ENCODE results near the gene TFPI2.
A peak's percentile ranks its signal among the peaks of the same experiment; 100 is the strongest.
"Not testable (repeated sequence)": the region's sequence is repeated elsewhere in the genome, so short reads cannot be mapped to it uniquely, and the experiment has no call there.

The TFPI2 gene, protein sequence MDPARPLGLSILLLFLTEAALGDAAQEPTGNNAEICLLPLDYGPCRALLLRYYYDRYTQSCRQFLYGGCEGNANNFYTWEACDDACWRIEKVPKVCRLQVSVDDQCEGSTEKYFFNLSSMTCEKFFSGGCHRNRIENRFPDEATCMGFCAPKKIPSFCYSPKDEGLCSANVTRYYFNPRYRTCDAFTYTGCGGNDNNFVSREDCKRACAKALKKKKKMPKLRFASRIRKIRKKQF

GRCh38 chr7:93890464-93891068 is at the start of gene TFPI2:
TFPI2 (minus strand) TSS chr7:93890753; CDS start chr7:93890678, 75 bp downstream.
- DNase-seq: no peak

DNA sequence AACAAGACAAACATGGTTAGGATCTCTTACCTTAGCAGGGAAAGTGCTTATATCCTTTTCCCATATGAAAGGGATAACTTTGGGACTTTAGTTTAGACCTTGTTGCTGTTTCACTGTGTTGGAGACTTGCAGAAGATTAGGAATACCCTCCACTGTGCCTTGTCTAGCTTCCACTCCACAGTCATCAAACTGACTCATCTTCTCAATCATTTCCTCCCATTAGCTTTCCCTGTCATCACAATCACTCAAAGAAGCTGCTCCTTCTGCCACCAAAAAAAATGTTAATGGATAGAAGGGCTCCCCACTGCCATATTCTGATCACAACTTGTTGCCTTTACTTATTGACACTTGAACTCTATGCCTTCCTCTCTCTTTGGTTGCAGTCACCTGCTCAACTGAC is 47.7 kb upstream of the TFPI2 start:
- DNase-seq: peak in 1 of 2 donors; percentile 69

- DNase-seq: no peak
Measured at GRCh38 chr7:93937818-93938217, 47.3 kb upstream of the TFPI2 start.

DNA sequence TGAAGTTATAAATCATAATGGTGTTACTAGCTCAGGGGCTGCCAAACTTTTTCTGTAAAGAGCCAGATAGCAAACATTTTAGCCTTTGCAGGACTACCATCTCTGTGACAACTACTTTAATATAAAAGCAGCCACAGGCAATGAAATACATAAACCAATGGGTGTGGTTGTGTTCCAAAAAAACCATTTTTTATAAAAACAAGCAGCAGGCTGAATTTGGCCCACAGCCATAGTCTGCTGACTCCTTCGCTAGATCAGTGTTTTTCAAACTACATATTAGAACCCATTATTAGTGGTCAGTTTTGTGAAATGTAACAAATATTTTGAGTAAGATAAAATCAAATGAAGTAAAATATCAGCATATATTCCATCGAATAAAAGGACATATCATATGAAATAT is 44.5 kb upstream of the TFPI2 start:
- no peak for DNase-seq

GRCh38 chr7:93933156-93933555 is 42.6 kb upstream of the TFPI2 start:
- no peak for DNase-seq

DNA sequence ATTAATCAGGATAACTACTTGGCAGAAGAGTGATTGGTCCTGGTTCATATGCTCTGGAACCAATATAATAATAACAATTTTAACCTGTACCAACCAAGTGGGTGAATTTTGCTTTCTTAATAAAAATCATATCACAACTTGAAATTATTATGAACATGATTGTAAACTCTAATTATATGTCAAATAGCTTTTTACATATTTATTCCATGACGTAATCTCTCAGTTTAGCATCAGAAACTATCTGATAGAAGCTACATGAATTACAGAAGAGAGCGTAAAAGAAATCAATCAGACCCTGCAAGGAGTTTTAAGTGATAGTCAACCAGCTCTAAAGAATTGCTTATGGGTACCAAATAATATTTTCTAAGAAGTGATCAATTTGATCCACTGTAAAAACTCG is 41.1 kb upstream of the TFPI2 start:
- no peak for DNase-seq

DNA sequence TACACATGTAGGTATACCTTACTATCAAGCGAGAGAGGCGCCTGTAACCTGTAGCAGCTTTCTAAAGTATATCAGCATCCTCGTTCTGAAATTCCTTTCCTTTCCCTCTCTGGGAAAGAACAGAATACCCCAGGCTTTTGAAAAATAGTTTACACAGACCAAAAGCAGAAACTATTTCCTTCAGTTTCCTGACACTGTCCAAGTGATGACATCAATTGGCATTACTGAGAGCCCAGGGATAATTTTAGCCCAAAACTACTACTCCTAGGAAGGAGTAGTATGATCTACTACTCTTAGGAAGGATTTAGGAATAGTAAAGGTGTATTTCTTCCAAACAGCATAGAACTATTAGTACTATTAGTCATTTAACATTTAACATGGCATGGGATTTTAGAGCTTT is 37.0 kb upstream of the TFPI2 start:
- DNase-seq: no peak

DNA sequence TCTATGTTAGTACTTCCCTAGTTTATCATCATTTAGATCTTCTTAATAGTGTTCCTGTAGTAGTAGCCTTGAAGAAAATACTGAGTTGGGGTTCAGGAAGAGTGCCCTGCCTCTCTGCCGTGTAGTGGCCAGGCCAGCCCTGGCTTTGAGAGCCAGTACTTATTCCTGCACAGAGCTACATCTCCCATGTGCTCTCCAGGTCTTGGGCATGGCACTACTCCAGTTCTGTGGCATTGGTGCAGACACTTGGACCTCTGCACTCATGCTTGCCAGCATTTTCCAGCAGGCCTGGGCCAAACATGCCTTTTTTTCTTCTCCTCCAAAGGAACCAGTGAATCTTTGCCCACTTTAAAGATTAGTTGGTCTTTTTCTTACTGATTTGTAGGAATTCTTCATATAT is 36.2 kb upstream of the TFPI2 start:
- no peak for DNase-seq

GRCh38 chr7:93923942-93924341 is 33.4 kb upstream of the TFPI2 start:
- DNase-seq: no peak

- DNase-seq: peak in 1 of 2 donors; percentile 28
Measured at GRCh38 chr7:93923296-93923695, 32.7 kb upstream of the TFPI2 start.

GRCh38 chr7:93921607-93922566 is 31.3 kb upstream of the TFPI2 start, which contains the start of gene GNG11:
GNG11 (plus strand) TSS chr7:93921735; CDS start chr7:93922138, 403 bp downstream.
- DNase-seq: peak in 1 of 2 donors; percentile 82

DNA sequence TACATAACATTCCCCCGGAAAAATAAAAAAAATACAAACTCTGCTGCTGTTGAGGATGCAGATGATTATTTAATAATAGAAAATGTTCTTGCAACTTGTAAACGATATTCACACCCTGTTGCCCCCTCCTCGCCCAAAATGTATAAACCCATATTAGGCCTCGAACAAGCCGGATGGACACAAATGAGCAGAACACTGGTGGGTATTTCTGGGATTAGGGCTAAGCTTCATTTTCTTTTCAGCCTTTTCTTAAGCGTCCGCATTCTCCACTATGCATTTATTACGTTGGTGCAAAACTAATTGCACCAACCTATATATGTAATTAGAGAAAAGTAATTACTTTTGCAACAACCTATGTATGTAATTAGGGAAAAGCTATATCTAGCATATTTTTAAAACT is 30.6 kb upstream of the TFPI2 start:
- no peak for DNase-seq

DNA sequence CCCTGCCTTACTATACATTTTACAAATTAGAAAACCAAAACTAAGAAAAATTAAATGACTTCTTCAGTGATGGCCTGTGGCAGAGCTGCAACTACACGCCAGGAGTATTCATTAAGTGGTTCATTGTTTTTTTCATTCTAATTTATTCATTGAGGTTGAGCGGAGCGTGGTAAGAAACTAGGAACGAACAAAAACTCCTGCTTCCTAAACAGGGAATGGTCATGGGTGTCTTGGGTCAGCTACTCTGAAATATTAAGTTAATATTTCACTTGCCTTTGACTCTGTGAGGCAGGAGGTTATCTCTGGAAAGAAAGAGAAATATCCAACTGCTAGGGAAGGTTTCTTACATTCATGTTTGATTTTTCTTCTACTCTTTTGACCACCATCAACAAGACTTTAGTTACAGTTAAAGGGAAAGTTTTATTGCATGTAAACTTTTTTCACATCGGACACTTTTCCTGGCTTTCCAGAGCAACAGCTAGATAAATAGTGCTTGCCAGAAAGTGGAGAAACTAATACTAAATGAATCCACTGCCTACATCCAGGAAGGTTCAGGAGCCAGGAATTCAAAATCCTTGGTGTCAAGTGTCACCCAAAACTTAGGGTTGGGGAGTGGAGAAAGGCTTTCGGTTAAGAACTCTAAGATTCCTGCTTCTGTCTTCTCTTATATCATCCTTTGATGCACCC is 30.1 kb upstream of the TFPI2 start:
- no peak for DNase-seq

GRCh38 chr7:93916315-93916714 is 25.8 kb upstream of the TFPI2 start:
- DNase-seq: not testable (repeated sequence)

DNA sequence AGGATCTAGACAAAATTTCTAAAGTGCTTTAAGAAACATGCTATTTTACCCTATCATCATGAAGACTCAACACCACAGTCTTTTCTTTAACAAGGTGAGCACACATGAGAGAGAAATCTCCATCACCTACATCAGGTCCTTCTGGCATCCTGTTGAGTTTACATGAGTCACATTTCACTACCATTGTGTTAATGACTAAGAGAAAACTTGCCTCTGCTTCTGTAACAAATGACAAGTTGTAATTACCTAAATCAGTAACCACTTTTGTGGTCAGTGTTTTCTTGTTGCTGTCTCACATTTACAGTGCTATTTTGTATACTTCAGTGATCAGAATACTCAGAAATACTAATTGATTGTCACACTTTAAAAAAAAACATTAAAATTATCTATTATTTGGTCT is 25.3 kb upstream of the TFPI2 start:
- DNase-seq: not testable (repeated sequence)

GRCh38 chr7:93915206-93915842 is 24.8 kb upstream of the TFPI2 start:
- not testable (repeated sequence) for DNase-seq

- no peak for DNase-seq
Measured at GRCh38 chr7:93914581-93915066, 24.1 kb upstream of the TFPI2 start.

DNA sequence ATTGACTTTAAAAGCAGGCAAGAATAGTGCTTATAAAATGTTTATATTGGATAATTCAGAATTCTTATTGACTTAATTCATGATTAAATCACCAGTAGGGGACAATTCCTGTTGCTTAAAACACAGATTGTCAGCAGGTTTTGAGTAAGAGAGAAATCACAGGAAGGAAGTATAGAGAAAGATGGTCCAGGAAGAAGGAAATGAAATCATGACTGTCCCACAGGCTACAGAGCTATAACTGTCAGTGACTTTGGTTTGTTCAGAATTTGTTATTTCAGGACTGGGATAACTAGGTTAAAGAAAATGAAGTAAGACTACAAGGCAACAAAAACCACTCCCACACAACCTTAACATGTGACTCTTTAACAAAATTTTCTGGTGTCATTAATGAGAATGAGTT is 22.6 kb upstream of the TFPI2 start:
- peak in 1 of 2 donors; percentile 15 for DNase-seq

GRCh38 chr7:93911661-93912060 is 21.1 kb upstream of the TFPI2 start:
- DNase-seq: not testable (repeated sequence)

DNA sequence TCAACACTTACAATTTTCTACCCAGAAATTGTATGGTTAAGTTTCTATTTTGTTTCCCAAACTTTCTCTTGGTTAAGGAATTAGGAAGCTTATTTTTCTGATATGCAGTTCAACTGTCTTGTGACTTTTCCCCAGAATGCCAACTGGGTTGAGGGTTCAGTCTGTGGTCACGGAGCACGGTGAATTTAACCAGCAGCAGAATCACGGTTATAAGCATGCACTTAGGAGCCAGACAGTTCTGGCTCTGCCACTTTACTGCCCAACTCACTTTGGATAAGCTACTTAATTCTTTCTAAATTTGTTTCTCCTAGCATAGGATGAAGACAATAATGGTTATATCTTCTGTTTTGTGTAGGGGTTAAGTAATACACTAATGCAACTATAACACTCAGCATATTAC is 20.7 kb upstream of the TFPI2 start:
- DNase-seq: not testable (repeated sequence)

GRCh38 chr7:93910076-93910994 is 19.8 kb upstream of the TFPI2 start:
- DNase-seq: no peak

Data from bone marrow (tissue), 2 donors.